HG03442 (cell line): ENCODE results near the gene ACTN1.
"Not testable (repeated sequence)": the region's sequence is repeated elsewhere in the genome, so short reads cannot be mapped to it uniquely, and the experiment has no call there.

Source experiments
- ATAC-seq: cut with Tn5 transposase; IDR thresholded peaks from one replicate; pipeline ENCODE4 v1.9.1; 2021; ENCODE audit warnings: mild to moderate bottlenecking, moderate library complexity; ENCODE audit not compliant: unreplicated experiment

The ACTN1 gene

GRCh38 chr14:68871392-68871791, 107.7 kb downstream of the ACTN1 start:
- no peak for ATAC-seq

GRCh38 chr14:68866991-68867533, 112.0 kb downstream of the ACTN1 start:
- no peak for ATAC-seq

GRCh38 chr14:68865542-68865941, 113.6 kb downstream of the ACTN1 start:
- no peak for ATAC-seq

GRCh38 chr14:68864361-68864750, 114.7 kb downstream of the ACTN1 start:
- ATAC-seq: no peak

GRCh38 chr14:68863610-68864360, 115.3 kb downstream of the ACTN1 start:
- ATAC-seq: no peak

- no peak for ATAC-seq
These were observed 116.0 kb downstream of the ACTN1 start for GRCh38 chr14:68862954-68863594.

GRCh38 chr14:68860771-68861170, 118.3 kb downstream of the ACTN1 start:
- no peak for ATAC-seq

GRCh38 chr14:68857516-68858070, 121.5 kb downstream of the ACTN1 start:
- no peak for ATAC-seq

GRCh38 chr14:68856572-68856971, 122.5 kb downstream of the ACTN1 start:
- ATAC-seq: no peak

GRCh38 chr14:68854421-68854820, 124.7 kb downstream of the ACTN1 start:
- ATAC-seq: no peak

- no peak for ATAC-seq
These were observed 125.4 kb downstream of the ACTN1 start for GRCh38 chr14:68853749-68854148.

GRCh38 chr14:68852493-68852892, 126.6 kb downstream of the ACTN1 start:
- ATAC-seq: not testable (repeated sequence)

GRCh38 chr14:68851078-68851477, 128.0 kb downstream of the ACTN1 start:
- no peak for ATAC-seq

GRCh38 chr14:68849416-68849815, 129.7 kb downstream of the ACTN1 start:
- no peak for ATAC-seq

- ATAC-seq: no peak
These were observed 130.8 kb downstream of the ACTN1 start for GRCh38 chr14:68848253-68848652.

- not testable (repeated sequence) for ATAC-seq
These were observed 131.5 kb downstream of the ACTN1 start for GRCh38 chr14:68847640-68848039.

- ATAC-seq: no peak
These were observed 132.6 kb downstream of the ACTN1 start for GRCh38 chr14:68846466-68846865.

GRCh38 chr14:68844210-68844545, 134.9 kb downstream of the ACTN1 start:
- ATAC-seq: no peak

GRCh38 chr14:68843471-68844209, 135.5 kb downstream of the ACTN1 start:
- ATAC-seq: no peak

- no peak for ATAC-seq
These were observed 136.8 kb downstream of the ACTN1 start for GRCh38 chr14:68842298-68842697.

GRCh38 chr14:68841016-68841809, 137.9 kb downstream of the ACTN1 start:
- no peak for ATAC-seq
